ENCODE measurements around the gene LRTM2. TPM values are rescaled to one million over a fixed set of nuclear protein-coding genes. Genes with fewer than 3 reads are reported as not detected.

Gene LRTM2
- total and polyA plus RNA-seq, 2 of the 4 experiments (the other 2 are of a cell fraction) = not detected

DNA sequence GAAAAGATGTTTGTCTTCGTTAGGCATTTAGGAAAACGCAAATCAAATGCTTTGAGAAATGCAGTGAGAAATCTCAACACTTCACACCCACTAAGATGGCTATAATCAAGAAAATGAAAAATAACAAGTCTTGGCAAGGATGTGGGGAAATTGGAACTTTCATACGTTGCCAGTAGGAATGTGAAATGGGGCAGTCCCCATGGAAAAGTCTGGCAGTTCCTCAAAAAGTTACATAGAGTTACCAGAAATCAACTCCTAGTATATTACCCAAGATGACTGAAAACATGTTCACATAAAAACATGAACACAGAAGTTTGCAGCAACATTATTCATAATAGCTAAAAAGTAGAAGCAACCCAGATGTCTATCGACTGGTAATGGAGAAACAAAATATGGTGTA is 41.5 kb upstream of the LRTM2 start:
- H2AK9ac ChIP-seq (replicated peaks; ENCODE audit: low read depth, low read length, poor library complexity) = no peak overlapping the region
- ATAC-seq (ENCODE audit: low read depth) (no peak), DNase-seq (no peak)
- no peak overlapping the region for H2BK120ac ChIP-seq (ENCODE audit: low read depth, low read length)
- ChIA-PET POLR2A (ENCODE audit: unreplicated experiment) (no interaction called here), CTCF (no interaction called here)
- H3K9me1 ChIP-seq (ENCODE audit: insufficient read depth, low read length) = peaks cover 17% of the 10 kb centered on the region
- H3K27ac ChIP-seq (ENCODE audit: insufficient read depth, low read length) = no peak overlapping the region
- H3K36me3 ChIP-seq (ENCODE audit: control insufficient read depth, insufficient read depth, low read length) = peaks cover 1% of the 10 kb centered on the region; the same call in 1 of the 2 replicates
- dilution Hi-C loops (cut with HindIII; ENCODE audit: low sequenced_read_pairs, unreplicated experiment) (no loop called here), in situ Hi-C loops (cut with MboI; ENCODE audit: low sequenced_read_pairs) (no loop called here), intact Hi-C loops (cut with micrococcal nuclease) (loop anchor here (5.0 kb wide), 1 partner anchor 47 kb away; no protein-coding TSS in a partner anchor)
- no peak overlapping the region for H3K4me3 ChIP-seq (ENCODE audit: insufficient read depth, low read depth, low read length)
- H3K4ac ChIP-seq (ENCODE audit: low read depth, low read length) = no peak overlapping the region
- H3K14ac ChIP-seq (replicated peaks; ENCODE audit: low read depth, low read length) = no peak overlapping the region
- no peak overlapping the region for H3K18ac ChIP-seq (ENCODE audit: low read depth, low read length)
- H3K79me1 ChIP-seq (ENCODE audit: low read depth in 1 of 2, low read length in 2 of 2) = peaks cover 3 to 58% of the 10 kb centered on the region in 2 experiments; a peak in 3 of 4 replicates
- no TSS peak for BruUV-seq (replicated peaks)
- no peak overlapping the region for H2AK5ac ChIP-seq (ENCODE audit: low read depth, low read length)
- TF ChIP-seq RCOR1 (IDR thresholded peaks at IDR 0.05; ENCODE audit: insufficient replicate concordance, low read length) (no peak), RFX5 (IDR thresholded peaks at IDR 0.05; ENCODE audit: low read depth, low read length) (no peak), MAZ (IDR thresholded peaks at IDR 0.05; ENCODE audit: borderline replicate concordance, low read depth, low read length) (no peak), MXI1 (IDR thresholded peaks at IDR 0.05; ENCODE audit: borderline replicate concordance, low read depth, low read length) (no peak), CTCF (conservative IDR thresholded peaks at IDR 0.05; ENCODE audit: low read depth, low read length) (no peak), CHD1 (IDR thresholded peaks at IDR 0.05; ENCODE audit: low read depth, low read length) (no peak), CEBPB (IDR thresholded peaks at IDR 0.05; ENCODE audit: low read depth, low read length) (no peak)
- no peak overlapping the region for H2BK5ac ChIP-seq (ENCODE audit: low read depth, low read length, poor library complexity, severe bottlenecking)
- H4K8ac ChIP-seq (ENCODE audit: low read depth in 2 of 2, low read length in 2 of 2) = no peak overlapping the region
- H3K27me3 ChIP-seq (ENCODE audit: control insufficient read depth, insufficient read depth, low read length) = no peaks in the 10 kb centered on the region
- no peak overlapping the region for H3K23ac ChIP-seq (ENCODE audit: low read depth, low read length)
- peaks cover 11% of the 10 kb centered on the region; the same call in 1 of the 2 replicates for H4K20me1 ChIP-seq (ENCODE audit: insufficient read depth, low read length)
- H3K4me1 ChIP-seq (ENCODE audit: control insufficient read depth, insufficient read depth, low read length) = peaks cover 22% of the 10 kb centered on the region
- H2BK15ac ChIP-seq (ENCODE audit: low read depth, low read length) = no peak overlapping the region
- no peak overlapping the region for H2AFZ ChIP-seq (replicated peaks; ENCODE audit: low read length, poor library complexity)
- H4K5ac ChIP-seq (ENCODE audit: low read depth, low read length) = no peak overlapping the region
- no peaks in the 10 kb centered on the region for H3K9me3 ChIP-seq (ENCODE audit: control insufficient read depth, insufficient read depth, low read length)
- H3K9ac ChIP-seq (ENCODE audit: low read depth, low read length) = no peak overlapping the region
- no peak overlapping the region for H3K4me2 ChIP-seq (ENCODE audit: low read depth, low read length)
- H4K91ac ChIP-seq (ENCODE audit: insufficient read depth, low read depth, low read length) = no peak overlapping the region
- H2BK20ac ChIP-seq (ENCODE audit: low read depth, low read length) = no peak overlapping the region
- H3K56ac ChIP-seq (ENCODE audit: extremely low read depth, insufficient read depth, low read length) = no peak overlapping the region
- WGBS, 2 experiments (ENCODE audit: extremely low coverage in 2 of 2, insufficient read length in 1 of 2) = 67% methylated on average over 1 of the region's 4 CpGs; no CpG with 5 or more reads in 1 of the 2 experiments

All from IMR-90 (cell line).